K562 (cell line): ENCODE measurements around the gene PRSS53. TPM values are rescaled to one million over a fixed set of nuclear protein-coding genes. Genes with fewer than 3 reads are reported as not detected.

Experiments used
- AFF4 ChIP-seq: sonication (generic); formaldehyde crosslinking; IDR thresholded peaks from 2 replicates; pipeline ENCODE4 v1.8.0; 2023; ENCODE audit warnings: mild to moderate bottlenecking, missing genetic modification reagents
- CBX2 ChIP-seq: fragments of 200-600 bp; sonication (generic); IDR thresholded peaks from one replicate; pipeline ENCODE4 v1.6.1; 2012; ENCODE audit warnings: mild to moderate bottlenecking, low read length, inconsistent platforms; ENCODE audit not compliant: insufficient read depth, poor library complexity, severe bottlenecking
- CCAR2 ChIP-seq: fragments of 200-400 bp; formaldehyde crosslinking; IDR thresholded peaks from 2 replicates; pipeline ENCODE4 v1.6.1; 2017; ENCODE audit warnings: mild to moderate bottlenecking, low read depth, low read length
- CSDE1 ChIP-seq, 2 experiments: fragments of 450-650 bp; IDR thresholded peaks; 2 replicates each; pipeline ENCODE4 v1.6.1; 2016; ENCODE audit warnings: mild to moderate bottlenecking in 1 of 2
- GTF2E2 ChIP-seq: fragments of 200-800 bp; sonication (Bioruptor generic); IDR thresholded peaks from 2 replicates; pipeline ENCODE4 v1.6.1; 2016; ENCODE audit warnings: missing genetic modification characterization, missing compliant biosample characterization
- KDM5B ChIP-seq: fragments of 200-600 bp; sonication (generic); IDR thresholded peaks from 2 replicates; pipeline ENCODE4 v1.6.1; 2012; ENCODE audit warnings: low read depth, mild to moderate bottlenecking, moderate library complexity, low read length, control low read depth, inconsistent platforms; ENCODE audit not compliant: insufficient replicate concordance
- KLF10 ChIP-seq: fragments of 250-450 bp; sonication (Bioruptor Pico); IDR thresholded peaks from 2 replicates; pipeline ENCODE4 v1.6.1; 2021; ENCODE audit warnings: matching md5 sums
- MAX ChIP-seq: sonication (generic); formaldehyde crosslinking; IDR thresholded peaks from 2 replicates; pipeline ENCODE4 v1.9.0; 2022; ENCODE audit warnings: mild to moderate bottlenecking, missing genetic modification reagents
- NEUROD1 ChIP-seq: fragments of 150-350 bp; IDR thresholded peaks from 2 replicates; pipeline ENCODE4 v1.6.1; 2014; ENCODE audit warnings: borderline replicate concordance, low read length, low read depth; ENCODE audit not compliant: partially characterized antibody
- PHF20 ChIP-seq: fragments of 450-650 bp; IDR thresholded peaks from 2 replicates; pipeline ENCODE4 v1.6.1; 2018; ENCODE audit not compliant: partially characterized antibody
- POLR2G ChIP-seq: fragments of 200-400 bp; formaldehyde crosslinking; IDR thresholded peaks from 2 replicates; pipeline ENCODE4 v1.6.1; 2017; ENCODE audit warnings: low read depth, mild to moderate bottlenecking, antibody characterized with exemption, low read length, moderate library complexity
- PRDM10 ChIP-seq: fragments of 450-650 bp; IDR thresholded peaks from 2 replicates; pipeline ENCODE4 v1.6.1; 2018; ENCODE audit not compliant: partially characterized antibody
- SREBF2 ChIP-seq: sonication (generic); formaldehyde crosslinking; IDR thresholded peaks from 2 replicates; pipeline ENCODE4 v1.4.0; 2020; ENCODE audit warnings: mild to moderate bottlenecking, missing genetic modification reagents
- TBL1XR1 ChIP-seq, 2 experiments: IDR thresholded peaks; 2 replicates each; pipeline ENCODE4 v1.6.1; 2012; ENCODE audit warnings: improper control_type of control experiment in 2 of 2, low read length in 2 of 2, mild to moderate bottlenecking in 1 of 2
- ZNF740 ChIP-seq, 3 experiments: fragments of 200-800 bp in 1 of 3; sonication (Bioruptor generic) in 1 of 3; sonication (generic) in 1 of 3; formaldehyde crosslinking in 1 of 3; IDR thresholded peaks; 2 replicates each; pipeline versions ENCODE4 v1.6.1 to v1.8.0; 2016 to 2022; ENCODE audit warnings: mild to moderate bottlenecking in 2 of 3, missing compliant biosample characterization in 2 of 3, missing genetic modification characterization in 2 of 3, missing genetic modification reagents in 1 of 3
- polyA plus RNA-seq, 8 experiments: library from polyadenylated mRNA; depleted of rRNA in 4 of 8; stranded (reverse) in 5 of 8; unstranded in 3 of 8; fragments of >200 nt; fragmentation: Nextera tagmentation in 2 of 8; fragmentation: Illumina TruSeq in 1 of 8; extraction: Ambion mirVana in 2 of 8; extraction: Trizol in 1 of 8; gene quantifications; 2 replicates each; pipeline versions ENCODE4 v1.2.1 to v1.2.3, GENCODE V29; 2011 to 2014; ENCODE audit warnings: inconsistent platforms in 1 of 8, missing spikeins in 1 of 8
- total RNA-seq, 7 experiments: library from RNA; depleted of rRNA in 6 of 7; stranded (reverse); fragments of >200 nt in 6 of 7; fragmentation: Illumina TruSeq in 2 of 7; extraction: Trizol in 2 of 7; gene quantifications; 2 replicates each; pipeline versions ENCODE4 v1.2.1 to v1.2.3, GENCODE V29; 2011 to 2021; ENCODE audit warnings: low replicate concordance in 1 of 7

The PRSS53 gene
- total and polyA plus RNA-seq, 9 of the 15 experiments (the other 6 are each of a cell fraction or from before 2014, with no cell fraction given): 0.40 to 1.9 (median 0.78) TPM; not detected in 2

GRCh38 chr16:31128711-31129567 lies 40.2 kb upstream of the PRSS53 start (continued):
- TF ChIP-seq KLF10 (no peak), POLR2G (no peak; the same call in 1 of the 2 replicates), NEUROD1 (no peak), CSDE1 (IDR thresholded peaks at IDR 0.05) (no peak), ZNF740 (CRISPR knock-in tag; IDR thresholded peaks at IDR 0.05) (peak; percentile 54; the same call in 1 of the 2 replicates), ZNF740 (tag; IDR thresholded peaks at IDR 0.05) (no peak), CBX2 (no peak), AFF4 (0 out of 2 replicates have a peak, but pooled peaks have one; percentile 39), MAX (CRISPR knock-in tag) (peak; percentile 87), PHF20 (no peak), CCAR2 (no peak), GTF2E2 (tag) (peak; percentile 40; the same call in 1 of the 2 replicates), TBL1XR1 (IDR thresholded peaks at IDR 0.05; ENCODE audit: low read length in 2 of 2) (0 out of 4 replicates have a peak, but pooled peaks of 1 of the 2 experiments have one; percentile 65), PRDM10 (peak; percentile 80), KDM5B (peak; percentile 35), SREBF2 (CRISPR knock-in tag) (no peak)
